Neuron (in vitro differentiated cells): ENCODE data around the gene DPYD.

Source experiments
- H2AFZ ChIP-seq: one replicate; pipeline ENCODE4 v1.6.1; 2013; ENCODE audit warnings: low read depth, mild to moderate bottlenecking, inconsistent platforms, low read length, moderate library complexity
- H3K27me3 ChIP-seq: one replicate; pipeline ENCODE4 v1.6.1; 2013; ENCODE audit warnings: low read length; ENCODE audit not compliant: insufficient read depth
- H3K36me3 ChIP-seq: one replicate; pipeline ENCODE4 v1.6.1; 2013; ENCODE audit warnings: low read length; ENCODE audit not compliant: insufficient read depth
- H3K4me1 ChIP-seq: one replicate; pipeline ENCODE4 v1.6.1; 2013; ENCODE audit warnings: low read length; ENCODE audit not compliant: insufficient read depth
- H3K4me3 ChIP-seq: 2 replicates; pipeline ENCODE4 v1.5.1; 2013; ENCODE audit warnings: mild to moderate bottlenecking, low read length, moderate library complexity
- H3K9me3 ChIP-seq: one replicate; pipeline ENCODE4 v1.6.1; 2013; ENCODE audit warnings: low read length

Gene DPYD

DNA sequence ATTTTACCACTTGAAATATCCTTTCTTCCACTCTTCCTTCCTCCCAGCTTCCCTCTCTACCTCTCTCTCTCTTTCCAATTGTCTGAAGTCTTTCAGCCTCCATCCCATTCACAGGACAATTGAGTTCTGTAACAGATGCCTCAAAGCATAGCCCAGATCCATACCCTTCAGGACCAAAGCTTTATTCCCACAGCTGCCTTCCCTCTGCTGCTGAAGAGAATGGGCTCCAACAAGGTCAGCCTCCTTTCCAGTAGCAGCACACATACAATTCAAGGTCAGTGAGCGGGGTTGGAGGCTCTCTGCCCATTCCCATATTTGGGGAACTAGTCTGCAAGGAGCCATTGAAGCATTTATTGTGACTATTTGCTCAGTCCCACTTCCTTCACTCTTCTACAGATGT is 179.9 kb downstream of the DPYD start:
- Histone ChIP-seq H3K36me3 (no peaks in the 10 kb centered on the region), H3K9me3 (no peaks in the 10 kb centered on the region), H3K4me1 (peaks cover 19% of the 10 kb centered on the region), H2AFZ (no peak overlapping the region), H3K4me3 (no peak overlapping the region), H3K27me3 (no peaks in the 10 kb centered on the region)

- no peak overlapping the region for H3K4me3 ChIP-seq
- H3K4me1 ChIP-seq = peaks cover 19% of the 10 kb centered on the region
- no peak overlapping the region for H2AFZ ChIP-seq
- no peaks in the 10 kb centered on the region for H3K36me3 ChIP-seq
- H3K27me3 ChIP-seq = no peaks in the 10 kb centered on the region
- H3K9me3 ChIP-seq = no peaks in the 10 kb centered on the region
Measured at GRCh38 chr1:97739596-97740103, 181.2 kb downstream of the DPYD start.

DNA sequence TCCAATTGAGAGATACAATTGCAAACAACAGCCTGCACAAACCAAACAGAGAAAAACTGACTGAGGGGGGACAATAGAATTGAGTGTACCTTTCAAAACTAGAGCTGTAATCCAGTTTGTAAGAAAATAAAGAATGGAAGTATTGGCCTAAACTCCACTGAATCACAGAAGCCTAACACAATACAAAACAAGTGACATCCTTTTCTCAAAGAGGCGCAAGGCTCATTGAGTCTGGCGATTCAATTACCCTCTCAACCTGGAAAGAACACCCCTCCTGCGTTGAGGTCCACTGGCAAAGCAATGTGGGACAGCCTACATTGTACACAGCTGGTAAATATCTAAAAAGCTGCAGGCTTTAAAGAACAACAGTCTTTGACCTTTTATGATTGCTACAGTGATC is 182.6 kb downstream of the DPYD start:
- H3K27me3 ChIP-seq = no peaks in the 10 kb centered on the region
- no peaks in the 10 kb centered on the region for H3K36me3 ChIP-seq
- no peak overlapping the region for H2AFZ ChIP-seq
- peaks cover 19% of the 10 kb centered on the region for H3K4me1 ChIP-seq
- no peaks in the 10 kb centered on the region for H3K9me3 ChIP-seq
- H3K4me3 ChIP-seq = no peak overlapping the region

DNA sequence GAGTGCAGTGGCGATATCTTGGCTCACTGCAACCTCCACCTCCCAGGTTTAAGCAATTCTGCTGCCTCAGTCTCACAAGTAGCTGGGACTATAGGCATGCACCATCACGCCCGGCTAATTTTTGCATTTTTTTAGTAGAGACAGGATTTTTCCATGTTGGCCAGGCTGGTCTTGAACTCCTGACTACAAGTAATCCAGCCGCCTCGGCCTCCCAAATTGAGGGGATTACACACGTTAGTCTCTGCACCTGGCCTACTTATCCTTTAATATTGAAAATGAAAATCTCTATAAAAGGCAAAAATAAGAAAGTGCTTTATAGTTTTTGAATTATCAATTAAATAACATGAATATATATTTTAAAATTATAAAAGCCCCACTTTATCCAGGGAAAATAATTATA is 190.6 kb downstream of the DPYD start:
- Histone ChIP-seq H3K4me1 (no peaks in the 10 kb centered on the region), H2AFZ (no peak overlapping the region), H3K27me3 (no peaks in the 10 kb centered on the region), H3K9me3 (no peaks in the 10 kb centered on the region), H3K36me3 (no peaks in the 10 kb centered on the region), H3K4me3 (no peak overlapping the region)

DNA sequence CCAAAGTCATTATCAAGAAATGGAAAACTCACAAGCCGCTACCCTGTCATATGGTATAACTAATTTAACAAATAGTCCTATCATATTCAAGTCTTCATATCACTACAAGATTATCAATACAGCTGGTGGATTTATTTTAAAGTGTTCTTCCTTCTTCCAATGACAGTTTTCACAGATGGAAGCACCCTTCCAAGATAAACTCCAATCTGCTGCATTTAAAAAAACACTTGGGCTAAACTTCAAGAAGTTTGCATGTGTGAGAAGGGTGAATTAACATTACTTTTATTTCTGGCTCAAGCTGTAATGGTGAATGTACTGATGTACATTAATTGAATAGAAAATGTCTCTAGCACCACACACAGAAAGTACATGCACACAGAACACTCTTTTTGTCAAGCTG is 192.4 kb downstream of the DPYD start:
- Histone ChIP-seq H3K27me3 (no peaks in the 10 kb centered on the region), H3K4me1 (no peaks in the 10 kb centered on the region), H3K36me3 (no peaks in the 10 kb centered on the region), H3K9me3 (no peaks in the 10 kb centered on the region), H3K4me3 (no peak overlapping the region), H2AFZ (no peak overlapping the region)

DNA sequence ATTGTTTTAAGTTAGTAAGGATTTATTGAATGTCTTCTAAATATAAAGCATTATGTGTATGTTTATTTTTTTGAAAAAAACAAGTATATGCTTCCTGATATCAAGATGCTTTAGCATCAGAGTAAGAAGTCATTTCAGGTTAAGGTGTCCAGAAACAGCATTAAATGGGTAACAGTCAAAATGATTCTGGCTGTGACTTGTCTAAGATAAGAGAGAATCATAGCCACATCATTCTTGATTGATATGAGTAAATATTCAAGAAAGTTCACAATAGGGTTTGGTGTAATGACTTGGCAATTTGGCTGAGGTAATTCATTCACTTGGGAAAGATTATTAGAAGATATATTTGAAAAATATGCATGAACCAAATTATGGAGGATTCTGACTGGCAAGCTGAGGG is 193.8 kb downstream of the DPYD start:
- H3K4me1 ChIP-seq = no peaks in the 10 kb centered on the region
- no peaks in the 10 kb centered on the region for H3K9me3 ChIP-seq
- no peak overlapping the region for H2AFZ ChIP-seq
- H3K27me3 ChIP-seq = no peaks in the 10 kb centered on the region
- no peak overlapping the region for H3K4me3 ChIP-seq
- H3K36me3 ChIP-seq = no peaks in the 10 kb centered on the region

GRCh38 chr1:97726386-97726785 is 194.4 kb downstream of the DPYD start:
- no peaks in the 10 kb centered on the region for H3K4me1 ChIP-seq
- H2AFZ ChIP-seq = no peak overlapping the region
- H3K4me3 ChIP-seq = no peak overlapping the region
- H3K27me3 ChIP-seq = no peaks in the 10 kb centered on the region
- no peaks in the 10 kb centered on the region for H3K9me3 ChIP-seq
- H3K36me3 ChIP-seq = no peaks in the 10 kb centered on the region

GRCh38 chr1:97721221-97721620 is 199.6 kb downstream of the DPYD start:
- Histone ChIP-seq H3K4me3 (no peak overlapping the region), H3K36me3 (no peaks in the 10 kb centered on the region), H3K4me1 (no peaks in the 10 kb centered on the region), H3K9me3 (no peaks in the 10 kb centered on the region), H3K27me3 (no peaks in the 10 kb centered on the region), H2AFZ (no peak overlapping the region)

DNA sequence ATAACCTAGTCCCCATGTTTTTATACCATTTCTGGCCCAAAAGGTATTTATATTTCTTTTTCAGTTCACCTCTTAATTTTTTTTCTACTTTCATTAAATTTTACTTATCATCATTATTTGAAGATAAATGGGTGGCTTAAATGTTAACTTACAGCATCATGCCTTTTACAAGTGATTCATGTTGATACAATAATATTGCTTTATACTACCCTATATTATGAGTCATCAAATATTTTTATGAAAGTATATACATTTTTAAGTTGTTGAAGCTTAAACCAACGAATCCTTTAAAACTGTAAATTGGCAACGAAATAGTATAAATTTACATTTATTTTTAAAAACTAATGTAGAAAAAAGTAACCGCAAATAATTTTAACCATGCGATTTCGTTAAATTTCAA is 207.9 kb downstream of the DPYD start:
- Histone ChIP-seq H3K9me3 (no peaks in the 10 kb centered on the region), H3K27me3 (no peaks in the 10 kb centered on the region), H3K36me3 (no peaks in the 10 kb centered on the region), H3K4me3 (no peak overlapping the region), H3K4me1 (no peaks in the 10 kb centered on the region), H2AFZ (no peak overlapping the region)

- Histone ChIP-seq H3K4me3 (no peak overlapping the region), H3K36me3 (no peaks in the 10 kb centered on the region), H3K4me1 (no peaks in the 10 kb centered on the region), H2AFZ (no peak overlapping the region), H3K9me3 (no peaks in the 10 kb centered on the region), H3K27me3 (no peaks in the 10 kb centered on the region)
Measured at GRCh38 chr1:97711858-97712257, 209.0 kb downstream of the DPYD start.

- Histone ChIP-seq H3K36me3 (no peaks in the 10 kb centered on the region), H2AFZ (no peak overlapping the region), H3K9me3 (no peaks in the 10 kb centered on the region), H3K4me1 (no peaks in the 10 kb centered on the region), H3K4me3 (no peak overlapping the region), H3K27me3 (no peaks in the 10 kb centered on the region)
Measured at GRCh38 chr1:97693601-97694000, 227.2 kb downstream of the DPYD start.

- H2AFZ ChIP-seq = no peak overlapping the region
- no peaks in the 10 kb centered on the region for H3K9me3 ChIP-seq
- H3K4me3 ChIP-seq = no peak overlapping the region
- H3K4me1 ChIP-seq = no peaks in the 10 kb centered on the region
- no peaks in the 10 kb centered on the region for H3K27me3 ChIP-seq
- no peaks in the 10 kb centered on the region for H3K36me3 ChIP-seq
Measured at GRCh38 chr1:97691325-97691724, 229.5 kb downstream of the DPYD start.

- no peaks in the 10 kb centered on the region for H3K36me3 ChIP-seq
- no peak overlapping the region for H2AFZ ChIP-seq
Measured at GRCh38 chr1:97685360-97685759, 235.5 kb downstream of the DPYD start.

DNA sequence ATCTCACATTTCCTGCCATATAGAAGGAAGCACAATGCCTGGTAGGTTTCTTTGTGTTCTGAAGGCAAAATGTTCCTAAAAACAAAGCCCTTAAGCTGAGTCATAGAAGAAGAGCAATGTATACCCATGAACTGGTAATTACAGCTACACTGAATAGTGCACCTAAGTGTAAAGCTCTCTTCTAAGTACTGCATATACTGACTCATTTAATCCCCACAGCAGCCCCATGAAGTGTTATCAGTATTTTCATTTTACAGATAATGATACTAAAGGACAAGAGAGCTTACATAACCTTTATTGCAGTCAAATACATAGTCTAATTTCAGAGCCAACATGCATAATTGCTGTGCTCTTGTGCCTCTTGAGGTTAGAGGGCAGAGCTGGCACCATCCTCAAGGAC is 239.9 kb downstream of the DPYD start:
- H3K36me3 ChIP-seq = no peaks in the 10 kb centered on the region
- no peak overlapping the region for H2AFZ ChIP-seq
- H3K4me3 ChIP-seq = no peak overlapping the region
- H3K9me3 ChIP-seq = no peaks in the 10 kb centered on the region
- no peaks in the 10 kb centered on the region for H3K4me1 ChIP-seq
- no peaks in the 10 kb centered on the region for H3K27me3 ChIP-seq

More at GRCh38 chr1:97685360-97685759, 235.5 kb downstream of the DPYD start:
- Histone ChIP-seq H3K4me1 (no peaks in the 10 kb centered on the region), H3K27me3 (no peaks in the 10 kb centered on the region), H3K9me3 (no peaks in the 10 kb centered on the region), H3K4me3 (no peak overlapping the region)
